CD14-positive monocyte (primary cell): Measurements from ENCODE around the gene TXNRD1. TPM values are rescaled to one million over a fixed set of nuclear protein-coding genes. Genes with fewer than 3 reads are reported as not detected.
A peak's percentile ranks its signal among the peaks of the same experiment; 100 is the strongest.

Source experiments
- DNase-seq, 3 donors: peaks; one replicate each; pipeline ENCODE4 v3.0.0-alpha.2; 2011 to 2022
- H2AFZ ChIP-seq: 2 replicates; pipeline ENCODE4 v1.6.0; 2012; ENCODE audit warnings: mild to moderate bottlenecking, low read depth, low read length, inconsistent platforms; ENCODE audit not compliant: insufficient read depth, poor library complexity, severe bottlenecking
- H3K27ac ChIP-seq, 2 donors: 1 replicate in 1 of 2; 2 replicates in 1 of 2; pipeline ENCODE4 v1.5.1; 2012 to 2013; ENCODE audit warnings: low read length in 2 of 2, control low read depth in 1 of 2, inconsistent platforms in 1 of 2, low read depth in 1 of 2, mild to moderate bottlenecking in 1 of 2
- H3K27me3 ChIP-seq, 2 donors: one replicate each; pipeline versions ENCODE4 v1.6.0 to v1.6.1; 2011 to 2013; ENCODE audit warnings: low read length in 2 of 2; ENCODE audit not compliant: control insufficient read depth in 2 of 2, insufficient read depth in 2 of 2
- H3K36me3 ChIP-seq, 2 donors: replicated peaks in 1 of 2; 1 replicate in 1 of 2; 2 replicates in 1 of 2; pipeline versions ENCODE4 v1.5.1 to v1.6.1; 2012 to 2013; ENCODE audit warnings: low read length in 2 of 2, control low read depth in 1 of 2, inconsistent platforms in 1 of 2, mild to moderate bottlenecking in 1 of 2; ENCODE audit not compliant: insufficient read depth in 2 of 2, control insufficient read depth in 1 of 2
- H3K4me1 ChIP-seq, 2 donors: 1 replicate in 1 of 2; 2 replicates in 1 of 2; pipeline versions ENCODE4 v1.5.1 to v1.6.1; 2012 to 2013; ENCODE audit warnings: low read length in 2 of 2, control low read depth in 1 of 2, inconsistent platforms in 1 of 2, mild to moderate bottlenecking in 1 of 2, moderate library complexity in 1 of 2; ENCODE audit not compliant: insufficient read depth in 2 of 2, control insufficient read depth in 1 of 2
- H3K4me2 ChIP-seq: replicated peaks from 2 replicates; pipeline ENCODE3; 2012; ENCODE audit warnings: low read length, moderate library complexity, mild to moderate bottlenecking; ENCODE audit not compliant: poor library complexity, severe bottlenecking; ENCODE audit errors: extremely low read depth
- H3K4me3 ChIP-seq, 3 experiments: fragments of 200-600 bp in 1 of 3; sonication (generic) in 1 of 3; replicated peaks in 1 of 3; 1 replicate in 2 of 3; 2 replicates in 1 of 3; pipeline ENCODE4 v1.5.1; 2011 to 2013; ENCODE audit warnings: low read length in 3 of 3, mild to moderate bottlenecking in 3 of 3, control low read depth in 2 of 3, low read depth in 2 of 3, inconsistent platforms in 1 of 3, moderate library complexity in 1 of 3
- H3K79me2 ChIP-seq: 2 replicates; pipeline ENCODE4 v1.6.0; 2012; ENCODE audit warnings: mild to moderate bottlenecking, control low read depth, inconsistent platforms, low read length, moderate library complexity; ENCODE audit not compliant: insufficient read depth
- H3K9ac ChIP-seq: 2 replicates; pipeline ENCODE4 v1.6.0; 2017; ENCODE audit warnings: low read length, mild to moderate bottlenecking; ENCODE audit not compliant: insufficient read depth, poor library complexity, severe bottlenecking
- H3K9me3 ChIP-seq, 2 donors: replicated peaks in 1 of 2; 1 replicate in 1 of 2; 2 replicates in 1 of 2; pipeline versions ENCODE4 v1.5.1 to v1.6.1; 2012 to 2013; ENCODE audit warnings: low read length in 2 of 2, control low read depth in 1 of 2; ENCODE audit not compliant: control insufficient read depth in 1 of 2, insufficient read depth in 1 of 2
- H4K20me1 ChIP-seq: 2 replicates; pipeline ENCODE4 v1.6.0; 2012; ENCODE audit warnings: mild to moderate bottlenecking, low read length, control low read depth, moderate library complexity; ENCODE audit not compliant: insufficient read depth
- H3K27ac Mint-ChIP-seq, 7 donors: one replicate each; pipeline ENCODE4 v1.8.0; 2020; ENCODE audit warnings: mild to moderate bottlenecking in 7 of 7, mixed read lengths in 7 of 7, moderate library complexity in 6 of 7, inconsistent platforms in 2 of 7
- H3K27me3 Mint-ChIP-seq, 3 donors: one replicate each; pipeline ENCODE4 v1.8.0; 2021 to 2022; ENCODE audit warnings: low read depth in 3 of 3, mild to moderate bottlenecking in 3 of 3, mixed read lengths in 3 of 3, moderate library complexity in 3 of 3, inconsistent platforms in 1 of 3
- H3K36me3 Mint-ChIP-seq, 2 donors: one replicate each; pipeline ENCODE4 v1.8.0; 2020; ENCODE audit warnings: mixed read lengths in 2 of 2, inconsistent platforms in 1 of 2, mild to moderate bottlenecking in 1 of 2
- H3K4me1 Mint-ChIP-seq: one replicate; pipeline ENCODE4 v1.8.0; 2020; ENCODE audit warnings: mild to moderate bottlenecking, mixed read lengths
- H3K4me3 Mint-ChIP-seq, 2 donors: one replicate each; pipeline ENCODE4 v1.8.0; 2020; ENCODE audit warnings: mild to moderate bottlenecking in 2 of 2, mixed read lengths in 2 of 2, moderate library complexity in 1 of 2
- H3K9me3 Mint-ChIP-seq, 7 donors: one replicate each; pipeline ENCODE4 v1.8.0; 2020 to 2022; ENCODE audit warnings: mixed read lengths in 7 of 7, mild to moderate bottlenecking in 6 of 7, moderate library complexity in 6 of 7, inconsistent platforms in 2 of 7
- WGBS: methylation state at CpG from one replicate; pipeline ENCODE4 v1.1.5; 2013; ENCODE audit warnings: missing lambda C conversion rate; ENCODE audit not compliant: insufficient coverage; 5-methylcytosine and 5-hydroxymethylcytosine counted together
- intact Hi-C, 2 donors: fragments of 100-400 bp; cut with micrococcal nuclease; formaldehyde crosslinking; loops; one replicate each; pipeline versions ENCODE4 v1.15.0 to v1.15.1; 2023
- polyA plus RNA-seq, 3 donors: library from polyadenylated mRNA; depleted of rRNA in 1 of 3; unstranded in 2 of 3; stranded (reverse) in 1 of 3; fragments of 300-500 nt in 2 of 3; fragments of >200 nt in 1 of 3; fragmentation: Illumina TruSeq in 2 of 3; gene quantifications; 1 replicate in 2 of 3; 2 replicates in 1 of 3; pipeline ENCODE4 v1.2.3, GENCODE V29; 2012 to 2021
- TF ChIP-seq, protein P1 (sequence below): fragments of 200-600 bp; IDR thresholded peaks from one replicate; pipeline ENCODE4 v1.8.0; 2022; ENCODE audit warnings: antibody characterized with exemption, mild to moderate bottlenecking

The TXNRD1 gene
- polyA plus RNA-seq, 3 donors = 26.9 to 46.1 (median 29.2) TPM

GRCh38 chr12:104369708-104370107, 154.1 kb downstream of the TXNRD1 start:
- H3K9me3 ChIP-seq = peaks cover 4 to 9% of the 10 kb centered on the region in 2 donors
- H2AFZ ChIP-seq = no peak overlapping the region
- DNase-seq = no peak
- TF ChIP-seq, protein P1, sequence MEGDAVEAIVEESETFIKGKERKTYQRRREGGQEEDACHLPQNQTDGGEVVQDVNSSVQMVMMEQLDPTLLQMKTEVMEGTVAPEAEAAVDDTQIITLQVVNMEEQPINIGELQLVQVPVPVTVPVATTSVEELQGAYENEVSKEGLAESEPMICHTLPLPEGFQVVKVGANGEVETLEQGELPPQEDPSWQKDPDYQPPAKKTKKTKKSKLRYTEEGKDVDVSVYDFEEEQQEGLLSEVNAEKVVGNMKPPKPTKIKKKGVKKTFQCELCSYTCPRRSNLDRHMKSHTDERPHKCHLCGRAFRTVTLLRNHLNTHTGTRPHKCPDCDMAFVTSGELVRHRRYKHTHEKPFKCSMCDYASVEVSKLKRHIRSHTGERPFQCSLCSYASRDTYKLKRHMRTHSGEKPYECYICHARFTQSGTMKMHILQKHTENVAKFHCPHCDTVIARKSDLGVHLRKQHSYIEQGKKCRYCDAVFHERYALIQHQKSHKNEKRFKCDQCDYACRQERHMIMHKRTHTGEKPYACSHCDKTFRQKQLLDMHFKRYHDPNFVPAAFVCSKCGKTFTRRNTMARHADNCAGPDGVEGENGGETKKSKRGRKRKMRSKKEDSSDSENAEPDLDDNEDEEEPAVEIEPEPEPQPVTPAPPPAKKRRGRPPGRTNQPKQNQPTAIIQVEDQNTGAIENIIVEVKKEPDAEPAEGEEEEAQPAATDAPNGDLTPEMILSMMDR = no peak
- WGBS = no CpG with 5 or more reads among the region's 2 CpGs
- intact Hi-C loops = no loop called here
- H3K4me2 ChIP-seq = no peak overlapping the region
- H3K27ac ChIP-seq = no peak overlapping the region
- H3K4me1 Mint-ChIP-seq = peaks cover 13% of the 10 kb centered on the region
- no peaks in the 10 kb centered on the region for H3K79me2 ChIP-seq
- no peak overlapping the region for H3K27ac Mint-ChIP-seq
- H4K20me1 ChIP-seq = no peaks in the 10 kb centered on the region
- H3K27me3 Mint-ChIP-seq = peaks cover 0 to 6% (median 0%) of the 10 kb centered on the region in 3 donors
- H3K36me3 ChIP-seq = no peaks in the 10 kb centered on the region
- peaks cover 10 to 12% of the 10 kb centered on the region in 2 donors for H3K4me1 ChIP-seq
- H3K4me3 Mint-ChIP-seq = no peak overlapping the region
- H3K27me3 ChIP-seq = no peaks in the 10 kb centered on the region
- peaks cover 0 to 13% (median 10%) of the 10 kb centered on the region in 7 donors for H3K9me3 Mint-ChIP-seq
- no peak overlapping the region for H3K9ac ChIP-seq
- H3K36me3 Mint-ChIP-seq = peaks cover 0 to 1% of the 10 kb centered on the region in 2 donors
- H3K4me3 ChIP-seq = no peak overlapping the region

DNA sequence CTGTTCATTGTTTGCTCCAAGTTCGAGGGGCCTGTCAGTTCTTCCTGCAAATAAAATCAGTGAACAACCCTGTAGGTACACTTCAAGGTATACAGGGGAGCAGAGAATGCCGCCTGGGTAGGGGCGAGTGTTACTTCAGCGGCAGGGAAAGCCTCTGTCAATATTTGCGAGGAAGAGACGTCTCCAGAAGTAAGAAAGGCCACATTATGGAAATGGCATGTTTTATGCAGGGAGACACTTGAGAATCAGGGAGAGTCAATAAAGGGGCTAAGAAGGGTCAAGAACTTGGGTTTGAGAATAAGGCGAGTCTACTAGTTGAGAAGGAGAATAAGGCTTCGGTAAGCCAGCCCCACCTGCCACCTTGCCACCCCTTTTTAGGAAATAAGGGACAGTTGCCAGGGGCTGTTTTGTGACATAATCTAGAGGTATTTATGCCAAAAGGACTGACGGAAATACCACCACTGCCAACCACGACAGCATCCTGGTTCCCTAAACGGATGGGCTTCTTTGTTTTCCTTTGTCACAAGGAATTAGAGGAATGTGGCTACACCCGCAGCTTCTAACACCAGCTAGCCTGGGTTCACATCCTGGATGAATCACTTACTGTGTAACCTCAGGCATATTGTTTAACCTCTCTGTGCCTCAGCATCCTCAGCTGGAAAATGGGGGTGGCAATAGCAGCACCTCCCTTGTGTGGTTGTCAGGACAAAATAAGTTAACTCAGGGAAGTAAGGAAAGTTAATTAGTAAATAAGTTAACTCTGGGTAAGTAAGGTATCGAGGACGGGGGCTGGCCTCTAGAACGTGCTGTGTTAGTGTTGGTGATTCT, 155.7 kb downstream of the TXNRD1 start:
- Histone ChIP-seq H4K20me1 (no peaks in the 10 kb centered on the region), H3K36me3 (no peaks in the 10 kb centered on the region), H3K4me3 (no peak overlapping the region), H3K9ac (no peak overlapping the region), H3K4me1 (peaks cover 10 to 12% of the 10 kb centered on the region in 2 donors), H3K27ac (no peak overlapping the region), H3K27me3 (no peaks in the 10 kb centered on the region), H2AFZ (no peak overlapping the region), H3K4me2 (no peak overlapping the region), H3K9me3 (peaks cover 4 to 9% of the 10 kb centered on the region in 2 donors), H3K79me2 (no peaks in the 10 kb centered on the region)
- Mint-ChIP-seq H3K27me3 (peaks cover 0 to 6% (median 0%) of the 10 kb centered on the region in 3 donors), H3K9me3 (peaks cover 0 to 13% (median 10%) of the 10 kb centered on the region in 7 donors), H3K4me3 (peak overlapping the region in 1 of 2 donors; percentile 35), H3K27ac (no peak overlapping the region), H3K4me1 (peaks cover 13% of the 10 kb centered on the region), H3K36me3 (peaks cover 0 to 3% of the 10 kb centered on the region in 2 donors)
- TF ChIP-seq, protein P1 = no peak
- intact Hi-C loops = no loop called here
- 67% methylated on average over 11 of the region's 15 CpGs for WGBS
- no peak for DNase-seq
